Stimulated activated CD8-positive, alpha-beta memory T cell treated with anti-CD3 and anti-CD28 coated beads, Interleukin-12 subunit alpha, Interleukin-12 subunit beta, amount 100 ng/mL, for 1 hour (primary cell): ENCODE measurements around the gene STOM.
"Not testable (repeated sequence)": the region's sequence is repeated elsewhere in the genome, so short reads cannot be mapped to it uniquely, and the experiment has no call there.

Source experiments
- DNase-seq: peaks from one replicate; pipeline ENCODE4 v3.0.0-alpha.2; 2020; ENCODE audit warnings: low read depth

Gene STOM

GRCh38 chr9:121369595-121370265 lies at the start of gene STOM:
TSS of gene STOM (minus strand) at chr9:121370250. CDS start at chr9:121370187, 63 bp downstream.
- DNase-seq: peak; percentile 38

- no peak for DNase-seq
Measured at GRCh38 chr9:121411993-121412392, 41.9 kb upstream of the STOM start.

GRCh38 chr9:121405899-121406298 lies 35.8 kb upstream of the STOM start:
- DNase-seq: no peak

- DNase-seq: no peak
Measured at GRCh38 chr9:121404906-121405305, 34.9 kb upstream of the STOM start.

GRCh38 chr9:121399883-121400607 lies 30.0 kb upstream of the STOM start:
- DNase-seq: no peak

GRCh38 chr9:121399126-121399882 lies 29.3 kb upstream of the STOM start:
- no peak for DNase-seq

GRCh38 chr9:121398374-121398773 lies 28.3 kb upstream of the STOM start:
- DNase-seq: no peak

GRCh38 chr9:121397277-121397676 lies 27.2 kb upstream of the STOM start:
- not testable (repeated sequence) for DNase-seq

GRCh38 chr9:121395558-121395957 lies 25.5 kb upstream of the STOM start:
- DNase-seq: no peak

GRCh38 chr9:121394292-121394691 lies 24.2 kb upstream of the STOM start:
- DNase-seq: no peak

- DNase-seq: no peak
Measured at GRCh38 chr9:121393318-121393717, 23.3 kb upstream of the STOM start.

- DNase-seq: no peak
Measured at GRCh38 chr9:121390372-121390771, 20.3 kb upstream of the STOM start.

GRCh38 chr9:121388140-121388905 lies 18.3 kb upstream of the STOM start:
- DNase-seq: no peak

GRCh38 chr9:121386442-121387175 lies 16.6 kb upstream of the STOM start:
- no peak for DNase-seq

GRCh38 chr9:121383715-121384114 lies 13.7 kb upstream of the STOM start:
- no peak for DNase-seq

GRCh38 chr9:121380846-121381245 lies 10.8 kb upstream of the STOM start:
- DNase-seq: no peak

GRCh38 chr9:121376214-121376830 lies 6.3 kb upstream of the STOM start:
- DNase-seq: no peak

GRCh38 chr9:121373011-121373729 lies 3.1 kb upstream of the STOM start:
- no peak for DNase-seq

- no peak for DNase-seq
Measured at GRCh38 chr9:121372239-121373010, 2.4 kb upstream of the STOM start.
